ENCODE results near the gene ZBTB47. TPM values are rescaled to one million over a fixed set of nuclear protein-coding genes. Genes with fewer than 3 reads are reported as not detected.

ZBTB47 gene
- polyA plus RNA-seq, 1 donor from 2014 or later: 4.8 TPM

- Histone ChIP-seq H3K9me2 (ENCODE audit: insufficient read depth, low read length) (no peaks in the 10 kb centered on the region), H2AFZ (ENCODE audit: low read depth, low read length) (no peak within 1 kb of the TSS), H3F3A (ENCODE audit: insufficient read depth, low read length, poor library complexity, severe bottlenecking) (no peaks in the 10 kb centered on the region), H3K79me2 (replicated peaks; ENCODE audit: insufficient read depth, low read length) (no peaks in the 10 kb centered on the region), H3K4me3 (ENCODE audit: low read length) (no peak within 1 kb of the TSS), H3K27me3 (ENCODE audit: insufficient read depth, low read depth, low read length) (no peaks in the 10 kb centered on the region), H3K27ac (ENCODE audit: low read length) (no peak within 1 kb of the TSS), H3K9me3 (ENCODE audit: low read length) (no peaks in the 10 kb centered on the region), H3K9ac (ENCODE audit: low read length) (no peak within 1 kb of the TSS), H4K20me1 (ENCODE audit: insufficient read depth) (no peaks in the 10 kb centered on the region), H3K4me2 (ENCODE audit: low read length) (no peak within 1 kb of the TSS), H3K36me3 (ENCODE audit: insufficient read depth, low read length) (no peaks in the 10 kb centered on the region)
- TF ChIP-seq SMC3 (conservative IDR thresholded peaks at IDR 0.05; ENCODE audit: poor library complexity): no peak
- TF ChIP-seq, protein P1, sequence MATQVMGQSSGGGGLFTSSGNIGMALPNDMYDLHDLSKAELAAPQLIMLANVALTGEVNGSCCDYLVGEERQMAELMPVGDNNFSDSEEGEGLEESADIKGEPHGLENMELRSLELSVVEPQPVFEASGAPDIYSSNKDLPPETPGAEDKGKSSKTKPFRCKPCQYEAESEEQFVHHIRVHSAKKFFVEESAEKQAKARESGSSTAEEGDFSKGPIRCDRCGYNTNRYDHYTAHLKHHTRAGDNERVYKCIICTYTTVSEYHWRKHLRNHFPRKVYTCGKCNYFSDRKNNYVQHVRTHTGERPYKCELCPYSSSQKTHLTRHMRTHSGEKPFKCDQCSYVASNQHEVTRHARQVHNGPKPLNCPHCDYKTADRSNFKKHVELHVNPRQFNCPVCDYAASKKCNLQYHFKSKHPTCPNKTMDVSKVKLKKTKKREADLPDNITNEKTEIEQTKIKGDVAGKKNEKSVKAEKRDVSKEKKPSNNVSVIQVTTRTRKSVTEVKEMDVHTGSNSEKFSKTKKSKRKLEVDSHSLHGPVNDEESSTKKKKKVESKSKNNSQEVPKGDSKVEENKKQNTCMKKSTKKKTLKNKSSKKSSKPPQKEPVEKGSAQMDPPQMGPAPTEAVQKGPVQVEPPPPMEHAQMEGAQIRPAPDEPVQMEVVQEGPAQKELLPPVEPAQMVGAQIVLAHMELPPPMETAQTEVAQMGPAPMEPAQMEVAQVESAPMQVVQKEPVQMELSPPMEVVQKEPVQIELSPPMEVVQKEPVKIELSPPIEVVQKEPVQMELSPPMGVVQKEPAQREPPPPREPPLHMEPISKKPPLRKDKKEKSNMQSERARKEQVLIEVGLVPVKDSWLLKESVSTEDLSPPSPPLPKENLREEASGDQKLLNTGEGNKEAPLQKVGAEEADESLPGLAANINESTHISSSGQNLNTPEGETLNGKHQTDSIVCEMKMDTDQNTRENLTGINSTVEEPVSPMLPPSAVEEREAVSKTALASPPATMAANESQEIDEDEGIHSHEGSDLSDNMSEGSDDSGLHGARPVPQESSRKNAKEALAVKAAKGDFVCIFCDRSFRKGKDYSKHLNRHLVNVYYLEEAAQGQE (IDR thresholded peaks at IDR 0.05; ENCODE audit: borderline replicate concordance): no peak
- no peak for TF ChIP-seq CTCF (IDR thresholded peaks at IDR 0.05; ENCODE audit: poor library complexity, severe bottlenecking)
- no peak for TF ChIP-seq MXI1 (conservative IDR thresholded peaks at IDR 0.05; ENCODE audit: poor library complexity, severe bottlenecking)
- TF ChIP-seq EZH2 (IDR thresholded peaks at IDR 0.05; ENCODE audit: borderline replicate concordance, insufficient read depth, low read length, poor library complexity, severe bottlenecking): no peak
- no peak for TF ChIP-seq RAD21 (conservative IDR thresholded peaks at IDR 0.05)
- TF ChIP-seq EP300 (conservative IDR thresholded peaks at IDR 0.05; ENCODE audit: poor library complexity, severe bottlenecking): no peak
- no peak for TF ChIP-seq TAF1 (IDR thresholded peaks at IDR 0.05; ENCODE audit: low read depth)
- TF ChIP-seq POLR2AphosphoS5 (IDR thresholded peaks at IDR 0.05): no peak
Measured at GRCh38 chr3:42702066-42702951, 48.8 kb downstream of the ZBTB47 start, which contains the start of gene HHATL. TSS of gene HHATL (minus strand) at chr3:42702798. CDS start at chr3:42700826, 1,972 bp downstream.

DNA sequence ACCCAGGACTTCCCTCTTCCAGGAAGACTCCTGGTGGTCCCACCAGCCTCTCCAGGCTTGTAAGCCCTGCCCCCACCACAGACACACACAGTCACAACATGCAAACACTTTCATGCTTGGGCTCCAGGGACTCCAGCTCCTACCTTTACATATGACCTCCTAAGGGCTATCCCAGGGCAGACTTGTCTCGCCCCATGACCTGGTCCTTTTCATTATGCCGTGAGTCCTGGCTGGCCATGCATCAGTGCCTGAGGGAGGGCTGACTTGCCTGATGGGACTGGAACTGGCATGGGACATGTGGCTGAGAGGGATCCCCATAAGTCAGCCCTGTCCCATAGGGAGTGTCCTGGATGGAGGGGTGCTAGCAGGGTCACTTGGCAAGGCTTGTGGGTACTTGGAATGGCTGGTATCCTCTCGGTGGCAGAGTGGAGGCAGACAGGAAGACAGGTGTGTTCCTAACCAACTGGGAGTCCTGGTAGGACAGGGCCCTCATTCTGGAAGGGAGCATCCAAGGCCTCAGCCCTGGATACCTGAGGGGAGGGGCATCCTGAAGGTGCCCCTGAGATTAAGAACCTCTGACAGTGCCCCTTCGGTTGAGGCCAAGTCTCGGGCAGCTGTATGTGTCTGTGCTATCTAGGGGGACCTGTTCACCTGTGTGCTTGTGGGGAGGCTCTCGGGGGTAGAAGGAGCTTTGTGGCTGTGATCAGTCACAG lies 49.6 kb downstream of the ZBTB47 start:
- Histone ChIP-seq H4K20me1 (ENCODE audit: insufficient read depth) (no peaks in the 10 kb centered on the region), H3K4me3 (ENCODE audit: low read length) (no peak overlapping the region), H3K79me2 (replicated peaks; ENCODE audit: insufficient read depth, low read length) (no peaks in the 10 kb centered on the region), H3K9ac (ENCODE audit: low read length) (no peak overlapping the region), H3K4me2 (ENCODE audit: low read length) (no peak overlapping the region), H2AFZ (ENCODE audit: low read depth, low read length) (no peak overlapping the region), H3K27ac (ENCODE audit: low read length) (no peak overlapping the region), H3K36me3 (ENCODE audit: insufficient read depth, low read length) (no peaks in the 10 kb centered on the region), H3K9me2 (ENCODE audit: insufficient read depth, low read length) (no peaks in the 10 kb centered on the region), H3K27me3 (ENCODE audit: insufficient read depth, low read depth, low read length) (no peaks in the 10 kb centered on the region), H3K9me3 (ENCODE audit: low read length) (no peaks in the 10 kb centered on the region), H3F3A (ENCODE audit: insufficient read depth, low read length, poor library complexity, severe bottlenecking) (no peaks in the 10 kb centered on the region)
- TF ChIP-seq EZH2 (IDR thresholded peaks at IDR 0.05; ENCODE audit: borderline replicate concordance, insufficient read depth, low read length, poor library complexity, severe bottlenecking) (no peak), RAD21 (conservative IDR thresholded peaks at IDR 0.05) (no peak), CTCF (IDR thresholded peaks at IDR 0.05; ENCODE audit: poor library complexity, severe bottlenecking) (no peak), MXI1 (conservative IDR thresholded peaks at IDR 0.05; ENCODE audit: poor library complexity, severe bottlenecking) (no peak), EP300 (conservative IDR thresholded peaks at IDR 0.05; ENCODE audit: poor library complexity, severe bottlenecking) (no peak), SMC3 (conservative IDR thresholded peaks at IDR 0.05; ENCODE audit: poor library complexity) (no peak), TAF1 (IDR thresholded peaks at IDR 0.05; ENCODE audit: low read depth) (no peak)
- TF ChIP-seq, protein P1 (IDR thresholded peaks at IDR 0.05; ENCODE audit: borderline replicate concordance): no peak
